Loucy (cell line): ENCODE data around the gene KCNK1.

ENCODE experiments used
- EZH2phosphoT487 ChIP-seq: fragments of 200-600 bp; IDR thresholded peaks from 2 replicates; pipeline ENCODE4 v1.6.1; 2018; ENCODE audit warnings: antibody characterized with exemption, mild to moderate bottlenecking, moderate library complexity, borderline replicate concordance
- TF ChIP-seq, protein P1 (sequence below): fragments of 200-600 bp; sonication (generic); conservative IDR thresholded peaks from 2 replicates; pipeline ENCODE4 v1.5.1; 2014; ENCODE audit warnings: mild to moderate bottlenecking, antibody characterized with exemption, low read length

GRCh38 chr1:233627823-233628222, 13.9 kb downstream of the KCNK1 start:
- TF ChIP-seq, protein P1, sequence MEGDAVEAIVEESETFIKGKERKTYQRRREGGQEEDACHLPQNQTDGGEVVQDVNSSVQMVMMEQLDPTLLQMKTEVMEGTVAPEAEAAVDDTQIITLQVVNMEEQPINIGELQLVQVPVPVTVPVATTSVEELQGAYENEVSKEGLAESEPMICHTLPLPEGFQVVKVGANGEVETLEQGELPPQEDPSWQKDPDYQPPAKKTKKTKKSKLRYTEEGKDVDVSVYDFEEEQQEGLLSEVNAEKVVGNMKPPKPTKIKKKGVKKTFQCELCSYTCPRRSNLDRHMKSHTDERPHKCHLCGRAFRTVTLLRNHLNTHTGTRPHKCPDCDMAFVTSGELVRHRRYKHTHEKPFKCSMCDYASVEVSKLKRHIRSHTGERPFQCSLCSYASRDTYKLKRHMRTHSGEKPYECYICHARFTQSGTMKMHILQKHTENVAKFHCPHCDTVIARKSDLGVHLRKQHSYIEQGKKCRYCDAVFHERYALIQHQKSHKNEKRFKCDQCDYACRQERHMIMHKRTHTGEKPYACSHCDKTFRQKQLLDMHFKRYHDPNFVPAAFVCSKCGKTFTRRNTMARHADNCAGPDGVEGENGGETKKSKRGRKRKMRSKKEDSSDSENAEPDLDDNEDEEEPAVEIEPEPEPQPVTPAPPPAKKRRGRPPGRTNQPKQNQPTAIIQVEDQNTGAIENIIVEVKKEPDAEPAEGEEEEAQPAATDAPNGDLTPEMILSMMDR = no peak
- no peak for TF ChIP-seq EZH2phosphoT487
